KG1 (cell line): Measurements from ENCODE around the gene CDK7.

Experiments
- DNase-seq: peaks from one replicate; lab custom pipeline; 2025; lab: John Stamatoyannopoulos, UW

Gene CDK7

DNA sequence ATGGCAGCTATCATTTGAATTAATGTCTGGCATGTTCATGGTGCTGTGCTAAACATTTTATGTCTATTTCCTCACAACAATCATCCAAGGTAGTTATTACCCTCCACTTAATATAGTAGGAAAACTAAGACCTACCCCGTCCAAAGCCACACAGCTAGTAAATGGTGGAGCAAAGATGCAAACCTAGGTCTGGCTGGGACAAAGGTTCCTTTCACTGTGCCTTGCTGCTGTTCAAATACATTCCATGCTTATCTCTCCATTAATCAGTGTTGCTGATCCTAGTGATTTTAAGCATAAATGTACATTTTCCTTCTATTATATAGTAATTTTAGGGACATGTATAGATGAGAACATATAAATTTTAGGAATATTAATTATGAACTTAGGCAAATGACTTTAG is 59.2 kb downstream of the CDK7 start:
- no peak for DNase-seq

- no peak for DNase-seq
Observed at GRCh38 chr5:69295088-69295754, 60.5 kb downstream of the CDK7 start.

DNA sequence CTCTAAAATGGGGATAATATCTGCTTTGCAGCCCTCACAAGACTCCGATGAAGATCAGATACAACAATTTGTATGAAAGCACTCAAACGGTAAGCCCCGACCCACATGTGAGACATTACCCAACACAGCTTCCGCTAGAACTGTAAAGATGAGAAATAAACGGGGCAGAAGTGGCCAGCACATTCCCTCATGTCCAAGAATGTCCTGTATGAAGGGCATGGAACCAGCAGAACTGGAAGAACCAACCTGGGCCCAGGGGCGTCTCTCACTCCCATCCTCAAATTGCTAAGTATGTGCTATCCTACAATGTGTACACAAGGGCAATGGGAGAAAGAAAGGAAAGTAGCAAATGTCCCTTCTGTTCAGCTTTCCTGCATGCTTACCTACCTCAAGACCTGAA is 64.9 kb downstream of the CDK7 start:
- DNase-seq: no peak

GRCh38 chr5:69300537-69301203 is 66.0 kb downstream of the CDK7 start:
- no peak for DNase-seq

- DNase-seq: no peak
Observed at GRCh38 chr5:69305512-69305911, 70.8 kb downstream of the CDK7 start.

DNA sequence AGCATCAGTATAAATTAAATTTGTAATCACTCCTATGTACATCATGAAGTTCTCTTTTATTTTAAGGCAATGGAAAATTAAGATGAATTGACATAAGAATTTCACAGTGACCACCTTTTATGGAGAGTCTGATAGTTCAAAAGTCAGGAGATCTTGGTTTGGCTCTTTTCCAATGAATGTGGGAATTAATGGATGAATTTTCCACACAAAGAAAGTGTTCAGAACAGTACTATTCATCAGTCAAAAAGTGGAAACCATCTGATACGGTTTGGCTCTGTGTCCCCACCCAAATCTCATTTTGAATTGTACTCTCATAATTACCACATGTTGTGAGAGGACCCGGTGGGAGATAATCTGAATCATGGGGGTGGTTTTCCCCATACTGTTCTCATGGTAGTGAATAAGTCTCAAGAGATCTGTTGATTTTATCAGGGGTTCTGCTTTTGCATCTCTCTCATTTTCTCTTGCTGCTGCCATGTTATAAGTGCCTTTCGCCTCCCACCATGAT is 73.4 kb downstream of the CDK7 start:
- no peak for DNase-seq

DNA sequence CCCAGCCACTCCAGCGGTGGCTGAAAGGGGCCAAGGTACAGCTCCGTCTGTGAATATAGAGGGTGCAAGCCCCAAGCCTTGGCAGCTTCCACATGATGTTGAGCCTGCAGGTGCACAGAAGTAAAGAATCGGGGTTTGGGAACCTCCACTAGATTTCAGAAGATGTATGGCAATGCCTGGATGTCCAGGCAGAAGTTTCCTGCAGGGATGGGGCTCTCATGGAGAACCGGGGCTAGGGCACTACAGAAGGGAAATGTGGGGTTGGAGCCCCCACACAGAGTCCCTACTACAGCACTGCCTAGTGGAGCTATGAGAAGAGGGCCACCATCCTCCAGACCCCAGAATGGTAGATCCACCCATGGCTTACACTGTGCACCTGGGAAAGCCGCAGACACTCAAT is 74.7 kb downstream of the CDK7 start:
- no peak for DNase-seq

DNA sequence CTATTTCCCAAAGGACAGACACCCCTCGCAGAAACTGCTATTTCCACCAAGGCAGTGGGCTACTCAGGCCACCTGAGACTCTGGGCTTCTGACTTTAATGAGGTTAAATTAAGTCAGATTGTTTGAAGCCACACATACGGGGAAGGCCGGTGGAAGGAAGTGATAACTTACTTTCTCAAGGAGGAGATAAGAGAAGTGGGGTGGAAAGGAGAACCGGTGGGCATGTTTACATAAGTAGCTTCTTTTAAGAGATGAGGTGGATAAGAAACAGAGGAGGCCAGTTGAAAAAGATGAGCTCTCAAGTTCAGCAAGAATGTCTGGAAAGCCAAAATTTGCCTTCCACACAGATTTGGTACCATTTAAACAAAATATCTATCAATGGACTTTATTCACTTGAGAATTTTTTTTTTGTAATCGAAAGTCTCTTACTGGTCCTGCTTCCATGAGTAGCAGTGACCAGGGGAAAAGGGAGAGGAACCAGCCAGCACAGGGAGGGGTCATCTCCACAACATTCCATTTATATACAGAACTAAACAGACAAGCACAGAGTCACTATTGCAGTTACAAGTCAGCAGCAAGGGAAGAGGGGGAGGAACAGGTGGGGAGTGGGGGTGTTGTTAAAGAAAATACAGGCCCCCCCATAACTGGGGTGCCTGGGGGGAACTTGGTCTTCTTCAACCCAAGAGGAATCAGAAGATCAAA is 77.9 kb downstream of the CDK7 start:
- DNase-seq: no peak

GRCh38 chr5:69313428-69313827 is 78.7 kb downstream of the CDK7 start:
- DNase-seq: no peak

GRCh38 chr5:69315972-69316371 is 81.3 kb downstream of the CDK7 start:
- no peak for DNase-seq

- no peak for DNase-seq
Observed at GRCh38 chr5:69317391-69317790, 82.7 kb downstream of the CDK7 start.

GRCh38 chr5:69326365-69326764 is 91.7 kb downstream of the CDK7 start:
- no peak for DNase-seq
